ENCODE data around the gene NAA16. TPM values are rescaled to one million over a fixed set of nuclear protein-coding genes. Genes with fewer than 3 reads are reported as not detected.

The NAA16 gene
- total RNA-seq, 4 donors from 2014 or later = 15.9 to 25.8 (median 18.7) TPM

GRCh38 chr13:41398494-41399170 lies 87.6 kb downstream of the NAA16 start:
- DNase-seq (ENCODE audit: low spot score in 2 of 2) = no peak

DNA sequence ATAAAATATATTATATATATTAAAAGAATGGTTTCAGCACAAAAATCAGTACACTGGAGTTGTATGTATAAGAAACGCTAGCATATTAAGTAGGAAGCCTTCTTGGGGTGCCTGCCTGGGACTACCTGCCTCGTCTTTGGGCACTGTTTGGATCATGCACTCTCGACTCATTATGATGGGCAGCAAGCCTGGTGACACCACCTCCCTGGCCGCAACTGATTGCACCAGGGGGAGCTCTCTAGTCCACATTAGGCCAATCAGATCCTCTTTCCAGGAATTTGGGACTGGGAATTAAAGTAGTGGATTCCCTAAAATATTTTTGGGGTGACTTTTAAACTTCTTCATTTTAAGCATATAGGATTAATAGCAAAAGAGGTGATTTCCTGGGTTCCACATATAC lies 90.3 kb downstream of the NAA16 start:
- WGBS, 2 donors = 88 to 91% methylated on average over 4 of the region's 4 CpGs
- TF ChIP-seq POLR2A (IDR thresholded peaks at IDR 0.05) (no peak), CTCF (IDR thresholded peaks at IDR 0.05) (no peak)
- intact Hi-C loops (cut with DNase I; ENCODE audit: low total_unique reads) = no loop called here
- no peak overlapping the region for H3K4me3 ChIP-seq (ENCODE audit: low read depth, poor library complexity, severe bottlenecking)
- no peak for DNase-seq (ENCODE audit: low spot score in 2 of 2)

More at GRCh38 chr13:41398494-41399170, 87.6 kb downstream of the NAA16 start:
- TF ChIP-seq POLR2A (IDR thresholded peaks at IDR 0.05) (no peak), CTCF (IDR thresholded peaks at IDR 0.05) (no peak)
- no peak overlapping the region for H3K4me3 ChIP-seq (ENCODE audit: low read depth, poor library complexity, severe bottlenecking)
- WGBS, 2 donors = 74 to 76% methylated on average over 7 of the region's 7 CpGs
- intact Hi-C loops (cut with DNase I; ENCODE audit: low total_unique reads) = no loop called here

DNA sequence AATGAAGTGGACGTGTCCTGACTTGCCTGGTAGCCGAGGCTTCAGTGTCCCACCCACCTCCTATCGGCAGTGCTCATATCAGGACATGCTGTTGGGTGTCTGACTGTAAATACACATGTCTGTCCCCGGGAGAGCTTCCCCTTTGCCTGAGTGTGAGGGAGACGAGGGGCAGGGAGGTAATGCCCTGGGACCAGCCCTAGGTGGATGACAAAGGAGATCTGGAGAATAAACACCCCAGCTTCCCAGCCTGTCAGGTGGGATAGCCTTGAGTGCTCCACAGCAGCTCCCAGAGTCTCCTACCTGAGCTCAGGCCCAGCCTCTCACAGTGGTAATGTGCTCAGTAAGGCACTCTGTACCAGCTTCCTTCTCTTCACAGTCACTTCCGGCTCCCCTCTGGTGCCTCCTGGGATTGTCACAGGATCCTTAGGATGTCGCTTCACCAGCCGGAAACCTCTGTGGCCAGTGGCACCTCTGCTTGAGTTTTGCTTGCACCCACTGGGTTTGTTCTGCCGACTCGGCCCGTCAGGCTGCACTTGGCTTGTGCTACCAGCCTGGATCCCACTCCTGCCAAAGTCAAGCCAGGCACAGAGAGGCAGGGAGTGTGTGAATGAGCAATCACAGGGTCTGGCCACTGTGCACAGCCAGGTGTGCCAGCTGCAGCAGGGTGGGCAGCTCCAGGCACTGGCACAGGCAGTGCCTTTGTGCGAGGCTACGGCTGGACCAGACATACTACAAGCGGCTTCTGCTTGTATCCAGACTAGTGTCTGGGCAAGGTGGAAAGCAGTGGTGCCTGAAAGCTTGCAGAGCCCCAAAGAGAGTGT lies 91.8 kb downstream of the NAA16 start:
- WGBS, 2 donors = 78 to 80% methylated on average over 14 of the region's 14 CpGs
- no peak for DNase-seq (ENCODE audit: low spot score in 2 of 2)
- no peak for TF ChIP-seq CTCF (IDR thresholded peaks at IDR 0.05)
- TF ChIP-seq POLR2A (IDR thresholded peaks at IDR 0.05) = no peak
- no peak overlapping the region for H3K4me3 ChIP-seq (ENCODE audit: low read depth, poor library complexity, severe bottlenecking)
- intact Hi-C loops (cut with DNase I; ENCODE audit: low total_unique reads) = no loop called here

GRCh38 chr13:41403983-41404382 lies 92.9 kb downstream of the NAA16 start:
- intact Hi-C loops (cut with DNase I; ENCODE audit: low total_unique reads) = no loop called here
- TF ChIP-seq POLR2A (IDR thresholded peaks at IDR 0.05) (no peak), CTCF (IDR thresholded peaks at IDR 0.05) (no peak)
- DNase-seq (ENCODE audit: low spot score in 2 of 2) = no peak
- H3K4me3 ChIP-seq (ENCODE audit: low read depth, poor library complexity, severe bottlenecking) = no peak overlapping the region
- 95 to 96% methylated on average over 4 of the region's 4 CpGs for WGBS, 2 donors

- WGBS, 2 donors = 31 to 44% methylated on average over 2 of the region's 2 CpGs
- DNase-seq (ENCODE audit: low spot score in 2 of 2) = no peak
- no peak for TF ChIP-seq POLR2A (IDR thresholded peaks at IDR 0.05)
- no peak for TF ChIP-seq CTCF (IDR thresholded peaks at IDR 0.05)
- intact Hi-C loops (cut with DNase I; ENCODE audit: low total_unique reads) = no loop called here
- no peak overlapping the region for H3K4me3 ChIP-seq (ENCODE audit: low read depth, poor library complexity, severe bottlenecking)
Observed at GRCh38 chr13:41405367-41405766, 94.3 kb downstream of the NAA16 start.
